Neural cell (in vitro differentiated cells): Measurements from ENCODE around the gene LZTR1. TPM values are rescaled to one million over a fixed set of nuclear protein-coding genes. Genes with fewer than 3 reads are reported as not detected.

Experiments
- H2AFZ ChIP-seq: fragments of 200-600, 300-800 bp; sonication (generic), shearing (Covaris generic); 2 replicates; pipeline ENCODE4 v1.6.0; 2014; ENCODE audit warnings: low read depth, mild to moderate bottlenecking, antibody characterized with exemption, low read length, moderate library complexity
- H3F3A ChIP-seq: fragments of 200-600 bp; shearing (Covaris generic); 2 replicates; pipeline ENCODE4 v1.6.1; 2016; ENCODE audit warnings: mild to moderate bottlenecking, moderate library complexity, mixed read lengths, antibody characterized with exemption, low read length; ENCODE audit not compliant: insufficient read depth, poor library complexity, severe bottlenecking
- H3K27ac ChIP-seq: fragments of 200-600, 300-800 bp; sonication (generic), shearing (Covaris generic); 2 replicates; pipeline ENCODE4 v1.5.1; 2014; ENCODE audit warnings: mild to moderate bottlenecking, low read length, moderate library complexity
- H3K27me3 ChIP-seq: fragments of 300-800, 200-600 bp; sonication (generic), shearing (Covaris generic); 2 replicates; pipeline ENCODE4 v1.6.0; 2014; ENCODE audit warnings: mild to moderate bottlenecking, low read depth, low read length, moderate library complexity; ENCODE audit not compliant: insufficient read depth
- H3K36me3 ChIP-seq: fragments of 300-800, 200-600 bp; sonication (generic), shearing (Covaris generic); 2 replicates; pipeline ENCODE4 v1.5.1; 2014; ENCODE audit warnings: mild to moderate bottlenecking, antibody characterized with exemption, low read length, moderate library complexity; ENCODE audit not compliant: insufficient read depth
- H3K4me2 ChIP-seq: fragments of 300-800, 200-600 bp; sonication (generic), shearing (Covaris generic); 2 replicates; pipeline ENCODE4 v1.6.0; 2014; ENCODE audit warnings: mild to moderate bottlenecking, low read length
- H3K4me3 ChIP-seq: fragments of 300-800, 200-600 bp; sonication (generic), shearing (Covaris generic); 2 replicates; pipeline ENCODE4 v1.5.1; 2014; ENCODE audit warnings: mild to moderate bottlenecking, low read length, moderate library complexity
- H3K79me2 ChIP-seq: fragments of 200-600 bp; shearing (Covaris generic); replicated peaks from 2 replicates; pipeline ENCODE4 v1.6.0; 2014; ENCODE audit warnings: mild to moderate bottlenecking, low read length, moderate library complexity; ENCODE audit not compliant: insufficient read depth
- H3K9ac ChIP-seq: fragments of 300-800, 200-600 bp; sonication (generic), shearing (Covaris generic); 2 replicates; pipeline ENCODE4 v1.6.1; 2016; ENCODE audit warnings: mild to moderate bottlenecking, low read length, mixed read lengths
- H3K9me2 ChIP-seq: fragments of 200-600 bp; shearing (Covaris generic); 2 replicates; pipeline ENCODE4 v1.6.1; 2016; ENCODE audit warnings: mild to moderate bottlenecking, low read length, mixed read lengths; ENCODE audit not compliant: insufficient read depth
- H3K9me3 ChIP-seq: fragments of 200-600, 300-800 bp; sonication (generic), shearing (Covaris generic); 2 replicates; pipeline ENCODE4 v1.6.1; 2016; ENCODE audit warnings: mild to moderate bottlenecking, mixed run types, low read length, moderate library complexity, mixed read lengths
- H4K20me1 ChIP-seq: fragments of 200-600 bp; shearing (Covaris generic); 2 replicates; pipeline ENCODE4 v1.6.1; 2016; ENCODE audit warnings: mild to moderate bottlenecking, mixed run types; ENCODE audit not compliant: insufficient read depth
- EP300 ChIP-seq: fragments of 450-650 bp; conservative IDR thresholded peaks from 2 replicates; pipeline ENCODE4 v1.6.1; 2014; ENCODE audit warnings: antibody characterized with exemption, mild to moderate bottlenecking, moderate library complexity; ENCODE audit not compliant: poor library complexity, severe bottlenecking
- EZH2 ChIP-seq: fragments of 200-600, 300-800 bp; shearing (Covaris generic), sonication (generic); IDR thresholded peaks from 2 replicates; pipeline ENCODE4 v1.6.1; 2014; ENCODE audit warnings: antibody characterized with exemption, low read length, borderline replicate concordance, mild to moderate bottlenecking; ENCODE audit not compliant: insufficient read depth, poor library complexity, severe bottlenecking
- MXI1 ChIP-seq: fragments of 450-650 bp; conservative IDR thresholded peaks from 2 replicates; pipeline ENCODE4 v1.6.1; 2014; ENCODE audit warnings: antibody characterized with exemption, mild to moderate bottlenecking; ENCODE audit not compliant: poor library complexity, severe bottlenecking
- POLR2AphosphoS5 ChIP-seq: IDR thresholded peaks from 2 replicates; pipeline ENCODE4 v1.6.1; 2012
- RAD21 ChIP-seq: fragments of 450-650 bp; conservative IDR thresholded peaks from 2 replicates; pipeline ENCODE4 v1.6.1; 2014; ENCODE audit warnings: antibody characterized with exemption, mild to moderate bottlenecking, moderate library complexity
- REST ChIP-seq: IDR thresholded peaks from 2 replicates; pipeline ENCODE4 v1.6.1; 2012; ENCODE audit warnings: borderline replicate concordance
- SMC3 ChIP-seq: fragments of 450-650 bp; conservative IDR thresholded peaks from 2 replicates; pipeline ENCODE4 v1.6.1; 2014; ENCODE audit warnings: antibody characterized with exemption, mild to moderate bottlenecking, moderate library complexity; ENCODE audit not compliant: poor library complexity
- TAF1 ChIP-seq: IDR thresholded peaks from 2 replicates; pipeline ENCODE4 v1.6.1; 2012; ENCODE audit warnings: low read depth
- polyA plus RNA-seq: library from polyadenylated mRNA; depleted of rRNA; stranded (reverse); fragments of >200 nt; gene quantifications from 2 replicates; pipeline ENCODE4 v1.2.3, GENCODE V29; 2014
- TF ChIP-seq, protein P1 (sequence below): fragments of 450-650 bp; IDR thresholded peaks from 2 replicates; pipeline ENCODE4 v1.5.1; 2014; ENCODE audit warnings: antibody characterized with exemption, mild to moderate bottlenecking, moderate library complexity; ENCODE audit not compliant: poor library complexity, severe bottlenecking

The LZTR1 gene
- polyA plus RNA-seq, 1 donor from 2014 or later = 114 TPM

DNA sequence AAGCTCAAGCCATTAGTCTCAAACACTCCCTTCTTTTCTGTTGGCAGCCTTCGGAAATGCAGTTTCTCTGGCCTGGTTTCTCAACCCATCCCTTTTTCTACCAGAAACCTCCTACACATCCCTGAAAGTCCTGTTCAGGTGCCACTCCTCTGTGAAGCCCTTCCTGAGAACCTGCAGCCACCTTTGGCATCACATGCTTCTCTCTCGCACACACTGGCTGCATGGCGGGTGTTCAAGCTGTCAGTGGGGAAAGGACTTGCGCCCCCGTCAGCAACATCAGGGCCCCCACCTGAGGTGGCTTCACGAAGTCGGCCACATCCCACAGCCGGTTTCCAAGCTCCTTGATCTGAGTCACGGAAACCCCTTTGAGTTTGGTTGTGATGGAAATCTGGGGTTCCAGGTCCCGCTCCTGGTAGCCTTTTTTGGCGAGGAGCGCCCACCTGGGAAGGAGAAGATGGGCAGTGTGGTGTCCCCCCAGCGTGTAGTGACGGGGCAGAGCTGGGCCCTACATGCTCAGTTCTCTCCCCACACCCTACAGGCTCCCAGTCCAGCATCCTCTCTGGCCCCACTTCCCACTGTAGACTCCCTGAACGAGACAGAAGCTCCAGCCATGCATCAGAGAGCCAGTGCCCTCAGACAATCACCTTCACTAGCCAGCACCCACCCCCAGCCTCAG lies 61.9 kb downstream of the LZTR1 start:
- Histone ChIP-seq H3K27ac (peak overlapping the region; percentile 86), H3K4me2 (no peak overlapping the region), H3K4me3 (no peak overlapping the region), H3F3A (no peaks in the 10 kb centered on the region), H4K20me1 (no peaks in the 10 kb centered on the region), H3K36me3 (no peaks in the 10 kb centered on the region), H3K9me2 (no peaks in the 10 kb centered on the region), H3K9me3 (no peaks in the 10 kb centered on the region), H3K9ac (peak overlapping the region; percentile 44), H3K79me2 (no peaks in the 10 kb centered on the region), H2AFZ (no peak overlapping the region), H3K27me3 (no peaks in the 10 kb centered on the region)
- TF ChIP-seq TAF1 = no peak
- TF ChIP-seq, protein P1, sequence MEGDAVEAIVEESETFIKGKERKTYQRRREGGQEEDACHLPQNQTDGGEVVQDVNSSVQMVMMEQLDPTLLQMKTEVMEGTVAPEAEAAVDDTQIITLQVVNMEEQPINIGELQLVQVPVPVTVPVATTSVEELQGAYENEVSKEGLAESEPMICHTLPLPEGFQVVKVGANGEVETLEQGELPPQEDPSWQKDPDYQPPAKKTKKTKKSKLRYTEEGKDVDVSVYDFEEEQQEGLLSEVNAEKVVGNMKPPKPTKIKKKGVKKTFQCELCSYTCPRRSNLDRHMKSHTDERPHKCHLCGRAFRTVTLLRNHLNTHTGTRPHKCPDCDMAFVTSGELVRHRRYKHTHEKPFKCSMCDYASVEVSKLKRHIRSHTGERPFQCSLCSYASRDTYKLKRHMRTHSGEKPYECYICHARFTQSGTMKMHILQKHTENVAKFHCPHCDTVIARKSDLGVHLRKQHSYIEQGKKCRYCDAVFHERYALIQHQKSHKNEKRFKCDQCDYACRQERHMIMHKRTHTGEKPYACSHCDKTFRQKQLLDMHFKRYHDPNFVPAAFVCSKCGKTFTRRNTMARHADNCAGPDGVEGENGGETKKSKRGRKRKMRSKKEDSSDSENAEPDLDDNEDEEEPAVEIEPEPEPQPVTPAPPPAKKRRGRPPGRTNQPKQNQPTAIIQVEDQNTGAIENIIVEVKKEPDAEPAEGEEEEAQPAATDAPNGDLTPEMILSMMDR = no peak
- TF ChIP-seq RAD21 = no peak
- no peak for TF ChIP-seq EP300
- TF ChIP-seq REST = no peak

- Histone ChIP-seq H3K4me3 (peak overlapping the region; percentile 69), H4K20me1 (no peaks in the 10 kb centered on the region), H3K27me3 (no peaks in the 10 kb centered on the region), H3K9me2 (no peaks in the 10 kb centered on the region), H3K27ac (peak overlapping the region; percentile 86), H3K9ac (peak overlapping the region; percentile 44), H3F3A (no peaks in the 10 kb centered on the region), H2AFZ (no peak overlapping the region), H3K4me2 (peak overlapping the region; percentile 41), H3K79me2 (no peaks in the 10 kb centered on the region), H3K9me3 (no peaks in the 10 kb centered on the region), H3K36me3 (no peaks in the 10 kb centered on the region)
- TF ChIP-seq, protein P1 = no peak
- TF ChIP-seq RAD21 (no peak), EP300 (no peak), POLR2AphosphoS5 (no peak), SMC3 (no peak), EZH2 (no peak), TAF1 (no peak), REST (no peak), MXI1 (no peak)
Observed at GRCh38 chr22:21044931-21045584, 63.0 kb downstream of the LZTR1 start.
